Measurements from ENCODE around the gene ADIPOR2. TPM values are rescaled to one million over a fixed set of nuclear protein-coding genes. Genes with fewer than 3 reads are reported as not detected.

The ADIPOR2 gene
- total RNA-seq, 1 experiment from 2014 or later = 45.3 TPM

DNA sequence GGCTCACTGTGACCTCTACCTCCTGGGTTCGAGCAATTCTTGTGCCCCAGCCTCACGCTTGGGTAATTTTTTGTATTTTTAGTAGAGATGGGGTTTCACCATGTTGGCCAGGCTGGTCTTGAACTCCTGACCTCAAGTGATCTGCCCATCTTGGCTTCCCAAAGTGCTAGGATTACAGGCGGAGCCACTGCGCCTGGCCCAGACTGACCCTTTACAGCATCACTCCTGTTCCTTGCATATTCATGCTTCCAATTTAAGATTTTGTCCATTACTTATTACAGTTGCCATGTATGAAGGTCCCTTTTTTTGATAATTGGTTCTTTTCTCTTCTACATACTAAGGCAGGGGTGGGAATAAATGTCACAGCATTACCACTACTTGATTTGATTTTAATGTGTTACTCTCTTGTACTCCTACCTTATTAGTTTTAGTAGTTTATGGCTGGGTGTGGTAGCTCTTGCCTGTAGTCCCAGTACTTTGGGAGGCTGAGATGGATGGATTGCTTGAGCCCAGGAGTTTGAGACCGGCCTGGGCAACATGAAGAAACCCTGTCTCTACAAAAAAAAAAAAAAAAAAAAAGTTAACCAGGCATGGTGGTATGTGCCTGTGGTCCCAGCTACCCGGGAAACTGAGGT is 46.9 kb downstream of the ADIPOR2 start:
- H3K9me3 Mint-ChIP-seq = no peaks in the 10 kb centered on the region; a peak in 1 of 5 replicates
- Histone ChIP-seq H3T11ph (ENCODE audit: low read length) (no peak overlapping the region), H2BK15ac (ENCODE audit: low read depth, low read length) (no peak overlapping the region), H3K4me1 (ENCODE audit: insufficient read depth, low read length) (no peaks in the 10 kb centered on the region), H3K18ac (ENCODE audit: insufficient read length, low read depth, low read length) (no peak overlapping the region), H2BK5ac (ENCODE audit: insufficient read length, low read length) (no peak overlapping the region), H3K23ac (ENCODE audit: insufficient read length, low read depth, low read length) (no peak overlapping the region), H4K8ac (replicated peaks; ENCODE audit: insufficient read length, low read depth, low read length) (no peak overlapping the region), H3K23me2 (ENCODE audit: insufficient read length, low read depth, low read length, poor library complexity, severe bottlenecking) (no peaks in the 10 kb centered on the region), H4K5ac (ENCODE audit: insufficient read length, low read depth, low read length) (no peak overlapping the region), H2BK20ac (ENCODE audit: low read depth, low read length, poor library complexity, severe bottlenecking) (no peak overlapping the region), H2BK12ac (ENCODE audit: insufficient read length, low read depth, low read length) (no peak overlapping the region), H3K27me3 (ENCODE audit: insufficient read depth, low read length) (no peaks in the 10 kb centered on the region), H3K14ac (ENCODE audit: insufficient read depth, low read length) (no peak overlapping the region), H2AFZ (ENCODE audit: low read length) (no peak overlapping the region), H3K56ac (ENCODE audit: insufficient read length, low read depth, low read length) (no peak overlapping the region), H3K4me2 (ENCODE audit: insufficient read depth, insufficient read length, low read length) (no peak overlapping the region), H3K27ac (ENCODE audit: insufficient read length, low read depth, low read length) (no peak overlapping the region), H3K9ac (ENCODE audit: extremely low read depth, insufficient read length, low read length) (no peak overlapping the region), H3K79me2 (ENCODE audit: insufficient read depth, low read length) (peaks cover 10% of the 10 kb centered on the region; the same call in 1 of the 2 replicates), H3K79me1 (ENCODE audit: insufficient read depth, low read depth, low read length, poor library complexity, severe bottlenecking) (peaks cover 12% of the 10 kb centered on the region), H2AK5ac (ENCODE audit: insufficient read length, low read length) (no peak overlapping the region), H4K20me1 (ENCODE audit: control insufficient read depth, insufficient read depth, insufficient read length) (no peaks in the 10 kb centered on the region), H3K9me3 (ENCODE audit: control insufficient read depth, low read depth, low read length) (no peaks in the 10 kb centered on the region), H2BK120ac (ENCODE audit: low read depth, low read length, poor library complexity, severe bottlenecking) (no peak overlapping the region), H4K91ac (ENCODE audit: insufficient read length, low read depth, low read length) (no peak overlapping the region), H3K4ac (ENCODE audit: low read depth, low read length) (no peak overlapping the region)
- DNase-seq = no peak
- H3K27me3 Mint-ChIP-seq (ENCODE audit: low read depth) = no peaks in the 10 kb centered on the region
- TF ChIP-seq, protein P1, sequence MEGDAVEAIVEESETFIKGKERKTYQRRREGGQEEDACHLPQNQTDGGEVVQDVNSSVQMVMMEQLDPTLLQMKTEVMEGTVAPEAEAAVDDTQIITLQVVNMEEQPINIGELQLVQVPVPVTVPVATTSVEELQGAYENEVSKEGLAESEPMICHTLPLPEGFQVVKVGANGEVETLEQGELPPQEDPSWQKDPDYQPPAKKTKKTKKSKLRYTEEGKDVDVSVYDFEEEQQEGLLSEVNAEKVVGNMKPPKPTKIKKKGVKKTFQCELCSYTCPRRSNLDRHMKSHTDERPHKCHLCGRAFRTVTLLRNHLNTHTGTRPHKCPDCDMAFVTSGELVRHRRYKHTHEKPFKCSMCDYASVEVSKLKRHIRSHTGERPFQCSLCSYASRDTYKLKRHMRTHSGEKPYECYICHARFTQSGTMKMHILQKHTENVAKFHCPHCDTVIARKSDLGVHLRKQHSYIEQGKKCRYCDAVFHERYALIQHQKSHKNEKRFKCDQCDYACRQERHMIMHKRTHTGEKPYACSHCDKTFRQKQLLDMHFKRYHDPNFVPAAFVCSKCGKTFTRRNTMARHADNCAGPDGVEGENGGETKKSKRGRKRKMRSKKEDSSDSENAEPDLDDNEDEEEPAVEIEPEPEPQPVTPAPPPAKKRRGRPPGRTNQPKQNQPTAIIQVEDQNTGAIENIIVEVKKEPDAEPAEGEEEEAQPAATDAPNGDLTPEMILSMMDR (conservative IDR thresholded peaks at IDR 0.05) = no peak
- H3K36me3 Mint-ChIP-seq (ENCODE audit: insufficient read depth in 1 of 3, low read depth in 3 of 3) = peaks cover 0 to 4% (median 4%) of the 10 kb centered on the region in 3 experiments; a peak in 5 of 7 replicates
- H3K4me1 Mint-ChIP-seq = peaks cover 16 to 19% of the 10 kb centered on the region in 2 experiments
- no peak overlapping the region for H3K4me3 Mint-ChIP-seq
- no peak overlapping the region; a peak in 1 of 7 replicates for H3K27ac Mint-ChIP-seq
- WGBS (ENCODE audit: extremely low coverage, insufficient read length, low lambda C conversion rate) = no CpG with 5 or more reads among the region's 6 CpGs
